T-helper 2 cell treated with Interferon-gamma antibody and Interleukin-4, amounts not matched to agents 5 μg/mL and 100 μg/mL, for 36 hours (primary cell): Measurements from ENCODE around the gene C6orf15.

Source experiments
- DNase-seq: peaks from one replicate; pipeline ENCODE4 v3.0.0; 2021; ENCODE audit warnings: low spot score
- H3K27ac Mint-ChIP-seq: one replicate; pipeline ENCODE4 v1.8.0; 2021; ENCODE audit warnings: mild to moderate bottlenecking, mixed read lengths
- H3K27me3 Mint-ChIP-seq: one replicate; pipeline ENCODE4 v1.8.0; 2021; ENCODE audit warnings: low read depth, mixed read lengths
- H3K36me3 Mint-ChIP-seq: one replicate; pipeline ENCODE4 v1.8.0; 2021; ENCODE audit warnings: low read depth, mixed read lengths
- H3K4me1 Mint-ChIP-seq: one replicate; pipeline ENCODE4 v1.8.0; 2021; ENCODE audit warnings: low read depth, mixed read lengths
- H3K4me3 Mint-ChIP-seq: one replicate; pipeline ENCODE4 v1.8.0; 2022; ENCODE audit warnings: mild to moderate bottlenecking, moderate library complexity, mixed read lengths
- H3K9me3 Mint-ChIP-seq: one replicate; pipeline ENCODE4 v1.8.0; 2021; ENCODE audit warnings: mixed read lengths

The C6orf15 gene

GRCh38 chr6:31122791-31123706 lies 10.7 kb upstream of the C6orf15 start:
- no peak for DNase-seq
- no peaks in the 10 kb centered on the region for H3K4me1 Mint-ChIP-seq
- H3K27me3 Mint-ChIP-seq = peaks cover 6% of the 10 kb centered on the region
- H3K27ac Mint-ChIP-seq = no peak overlapping the region
- H3K9me3 Mint-ChIP-seq = no peaks in the 10 kb centered on the region
- no peak overlapping the region for H3K4me3 Mint-ChIP-seq
- H3K36me3 Mint-ChIP-seq = no peaks in the 10 kb centered on the region

GRCh38 chr6:31121131-31121790 lies 8.9 kb upstream of the C6orf15 start:
- Mint-ChIP-seq H3K27ac (no peak overlapping the region), H3K36me3 (no peaks in the 10 kb centered on the region), H3K27me3 (peaks cover 2% of the 10 kb centered on the region), H3K9me3 (no peaks in the 10 kb centered on the region), H3K4me1 (no peaks in the 10 kb centered on the region), H3K4me3 (no peak overlapping the region)
- DNase-seq = no peak

- DNase-seq = no peak
- Mint-ChIP-seq H3K36me3 (no peaks in the 10 kb centered on the region), H3K9me3 (no peaks in the 10 kb centered on the region), H3K27me3 (peaks cover 6% of the 10 kb centered on the region), H3K27ac (no peak within 1 kb of the TSS), H3K4me1 (no peaks in the 10 kb centered on the region), H3K4me3 (no peak within 1 kb of the TSS)
These were observed 8.0 kb upstream of the C6orf15 start, which contains the start of gene CDSN for GRCh38 chr6:31120151-31120915. TSS of gene CDSN (minus strand) at chr6:31120446. CDS start at chr6:31120419, 27 bp downstream.

- peaks cover 12% of the 10 kb centered on the region for H3K27me3 Mint-ChIP-seq
- H3K4me3 Mint-ChIP-seq = no peak overlapping the region
- no peak overlapping the region for H3K27ac Mint-ChIP-seq
- no peaks in the 10 kb centered on the region for H3K9me3 Mint-ChIP-seq
- no peaks in the 10 kb centered on the region for H3K4me1 Mint-ChIP-seq
- DNase-seq = no peak
- H3K36me3 Mint-ChIP-seq = no peaks in the 10 kb centered on the region
These were observed 5.8 kb upstream of the C6orf15 start for GRCh38 chr6:31118178-31118577.

GRCh38 chr6:31116661-31117385 lies 4.4 kb upstream of the C6orf15 start:
- peaks cover 12% of the 10 kb centered on the region for H3K27me3 Mint-ChIP-seq
- no peaks in the 10 kb centered on the region for H3K9me3 Mint-ChIP-seq
- no peak for DNase-seq
- H3K4me3 Mint-ChIP-seq = no peak overlapping the region
- no peaks in the 10 kb centered on the region for H3K36me3 Mint-ChIP-seq
- no peaks in the 10 kb centered on the region for H3K4me1 Mint-ChIP-seq
- no peak overlapping the region for H3K27ac Mint-ChIP-seq

- DNase-seq = no peak
- no peak overlapping the region for H3K27ac Mint-ChIP-seq
- no peaks in the 10 kb centered on the region for H3K36me3 Mint-ChIP-seq
- no peaks in the 10 kb centered on the region for H3K4me1 Mint-ChIP-seq
- no peaks in the 10 kb centered on the region for H3K9me3 Mint-ChIP-seq
- no peak overlapping the region for H3K4me3 Mint-ChIP-seq
- peaks cover 12% of the 10 kb centered on the region for H3K27me3 Mint-ChIP-seq
These were observed 3.7 kb upstream of the C6orf15 start for GRCh38 chr6:31115941-31116560.

GRCh38 chr6:31114970-31115849 lies 2.8 kb upstream of the C6orf15 start:
- H3K4me3 Mint-ChIP-seq = no peak overlapping the region
- no peaks in the 10 kb centered on the region for H3K36me3 Mint-ChIP-seq
- H3K27me3 Mint-ChIP-seq = peaks cover 13% of the 10 kb centered on the region
- H3K27ac Mint-ChIP-seq = no peak overlapping the region
- DNase-seq = no peak
- no peaks in the 10 kb centered on the region for H3K4me1 Mint-ChIP-seq
- H3K9me3 Mint-ChIP-seq = no peaks in the 10 kb centered on the region

GRCh38 chr6:31114541-31114878 lies 2.1 kb upstream of the C6orf15 start, which contains the start of gene PSORS1C1:
TSS of gene PSORS1C1 (plus strand) at chr6:31114800. CDS start at chr6:31129633, 14,833 bp downstream.
- Mint-ChIP-seq H3K4me3 (no peak within 1 kb of the TSS), H3K27ac (no peak within 1 kb of the TSS), H3K9me3 (no peaks in the 10 kb centered on the region), H3K27me3 (peaks cover 13% of the 10 kb centered on the region), H3K36me3 (no peaks in the 10 kb centered on the region), H3K4me1 (no peaks in the 10 kb centered on the region)
- no peak for DNase-seq

- Mint-ChIP-seq H3K4me3 (no peak overlapping the region), H3K9me3 (no peaks in the 10 kb centered on the region), H3K36me3 (no peaks in the 10 kb centered on the region), H3K4me1 (no peaks in the 10 kb centered on the region), H3K27me3 (peaks cover 13% of the 10 kb centered on the region), H3K27ac (no peak overlapping the region)
- DNase-seq = no peak
These were observed 1.6 kb upstream of the C6orf15 start for GRCh38 chr6:31113861-31114540.

GRCh38 chr6:31111712-31112111 lies 663 bp downstream of the C6orf15 start:
- Mint-ChIP-seq H3K27me3 (peaks cover 11% of the 10 kb centered on the region), H3K4me3 (no peak overlapping the region), H3K27ac (no peak overlapping the region), H3K9me3 (no peaks in the 10 kb centered on the region), H3K36me3 (no peaks in the 10 kb centered on the region), H3K4me1 (no peaks in the 10 kb centered on the region)
- no peak for DNase-seq

GRCh38 chr6:31110825-31111582 lies 1.4 kb downstream of the C6orf15 start:
- no peaks in the 10 kb centered on the region for H3K9me3 Mint-ChIP-seq
- no peak overlapping the region for H3K27ac Mint-ChIP-seq
- no peaks in the 10 kb centered on the region for H3K36me3 Mint-ChIP-seq
- H3K27me3 Mint-ChIP-seq = peaks cover 14% of the 10 kb centered on the region
- H3K4me3 Mint-ChIP-seq = no peak overlapping the region
- no peak for DNase-seq
- no peaks in the 10 kb centered on the region for H3K4me1 Mint-ChIP-seq
